GM10266 (cell line): ENCODE results near the gene FBN1.
A peak's percentile ranks its signal among the peaks of the same experiment; 100 is the strongest.

Source experiments
- DNase-seq: peaks from one replicate; pipeline ENCODE4 v3.0.0; 2012; ENCODE audit errors: extremely low spot score
- CTCF ChIP-seq: IDR thresholded peaks from 2 replicates; pipeline ENCODE4 v1.5.1; 2012; ENCODE audit warnings: mild to moderate bottlenecking, low read depth; ENCODE audit not compliant: control insufficient read depth, insufficient read depth; ENCODE audit errors: missing control alignments

Gene FBN1

GRCh38 chr15:48643776-48644466, 1.6 kb downstream of the FBN1 start:
- TF ChIP-seq CTCF: no peak
- no peak for DNase-seq

GRCh38 chr15:48643206-48643605, 2.3 kb downstream of the FBN1 start:
- TF ChIP-seq CTCF: no peak
- no peak for DNase-seq

GRCh38 chr15:48642795-48643194, 2.7 kb downstream of the FBN1 start:
- no peak for TF ChIP-seq CTCF
- DNase-seq: no peak

- DNase-seq: peak; percentile 38
- peak; percentile 46 for TF ChIP-seq CTCF
These were observed 4.1 kb downstream of the FBN1 start for GRCh38 chr15:48641416-48641815.

- DNase-seq: no peak
- TF ChIP-seq CTCF: no peak
These were observed 6.5 kb downstream of the FBN1 start for GRCh38 chr15:48638963-48639362.

- TF ChIP-seq CTCF: no peak
- DNase-seq: no peak
These were observed 7.9 kb downstream of the FBN1 start for GRCh38 chr15:48637639-48638038.

- no peak for DNase-seq
- TF ChIP-seq CTCF: no peak
These were observed 9.0 kb downstream of the FBN1 start for GRCh38 chr15:48636511-48636910.
